ENCODE measurements around the gene ELAC2.

DNA sequence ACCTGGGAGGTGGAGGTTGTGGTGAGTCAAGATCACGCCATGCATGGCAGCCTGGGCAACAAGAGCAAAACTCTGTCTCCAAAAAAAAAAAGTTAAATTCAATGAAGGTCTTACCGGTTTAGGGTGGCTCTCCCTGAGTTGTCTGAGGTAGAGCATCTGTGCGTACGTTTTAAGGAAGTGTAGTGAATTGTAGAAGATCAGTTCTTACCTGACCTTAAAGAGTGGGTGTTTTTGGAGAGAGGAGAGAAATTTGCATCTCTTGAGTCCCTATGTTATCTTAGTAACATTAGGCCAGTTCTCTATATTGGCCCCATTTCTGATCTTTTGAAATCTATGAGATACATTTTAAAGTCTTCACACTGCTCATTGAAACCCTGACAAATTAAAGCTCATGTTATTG is 56.2 kb downstream of the ELAC2 start:
- TF ChIP-seq, protein P1, sequence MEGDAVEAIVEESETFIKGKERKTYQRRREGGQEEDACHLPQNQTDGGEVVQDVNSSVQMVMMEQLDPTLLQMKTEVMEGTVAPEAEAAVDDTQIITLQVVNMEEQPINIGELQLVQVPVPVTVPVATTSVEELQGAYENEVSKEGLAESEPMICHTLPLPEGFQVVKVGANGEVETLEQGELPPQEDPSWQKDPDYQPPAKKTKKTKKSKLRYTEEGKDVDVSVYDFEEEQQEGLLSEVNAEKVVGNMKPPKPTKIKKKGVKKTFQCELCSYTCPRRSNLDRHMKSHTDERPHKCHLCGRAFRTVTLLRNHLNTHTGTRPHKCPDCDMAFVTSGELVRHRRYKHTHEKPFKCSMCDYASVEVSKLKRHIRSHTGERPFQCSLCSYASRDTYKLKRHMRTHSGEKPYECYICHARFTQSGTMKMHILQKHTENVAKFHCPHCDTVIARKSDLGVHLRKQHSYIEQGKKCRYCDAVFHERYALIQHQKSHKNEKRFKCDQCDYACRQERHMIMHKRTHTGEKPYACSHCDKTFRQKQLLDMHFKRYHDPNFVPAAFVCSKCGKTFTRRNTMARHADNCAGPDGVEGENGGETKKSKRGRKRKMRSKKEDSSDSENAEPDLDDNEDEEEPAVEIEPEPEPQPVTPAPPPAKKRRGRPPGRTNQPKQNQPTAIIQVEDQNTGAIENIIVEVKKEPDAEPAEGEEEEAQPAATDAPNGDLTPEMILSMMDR (conservative IDR thresholded peaks at IDR 0.05; ENCODE audit: low read depth, low read length): no peak
- TF ChIP-seq POLR2A (IDR thresholded peaks at IDR 0.05; ENCODE audit: low read depth, low read length) (no peak), BHLHE40 (IDR thresholded peaks at IDR 0.05; ENCODE audit: low read depth, low read length) (no peak), CEBPB (IDR thresholded peaks at IDR 0.05; ENCODE audit: low read depth, low read length) (no peak), RFX5 (IDR thresholded peaks at IDR 0.05; ENCODE audit: low read depth, low read length) (no peak), RCOR1 (IDR thresholded peaks at IDR 0.05; ENCODE audit: insufficient replicate concordance, low read length) (no peak), MAZ (IDR thresholded peaks at IDR 0.05; ENCODE audit: borderline replicate concordance, low read depth, low read length) (no peak), NFE2L2 (IDR thresholded peaks at IDR 0.05; ENCODE audit: low read depth, low read length) (no peak)
- TF ChIP-seq, protein P2, sequence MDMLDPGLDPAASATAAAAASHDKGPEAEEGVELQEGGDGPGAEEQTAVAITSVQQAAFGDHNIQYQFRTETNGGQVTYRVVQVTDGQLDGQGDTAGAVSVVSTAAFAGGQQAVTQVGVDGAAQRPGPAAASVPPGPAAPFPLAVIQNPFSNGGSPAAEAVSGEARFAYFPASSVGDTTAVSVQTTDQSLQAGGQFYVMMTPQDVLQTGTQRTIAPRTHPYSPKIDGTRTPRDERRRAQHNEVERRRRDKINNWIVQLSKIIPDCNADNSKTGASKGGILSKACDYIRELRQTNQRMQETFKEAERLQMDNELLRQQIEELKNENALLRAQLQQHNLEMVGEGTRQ (IDR thresholded peaks at IDR 0.05; ENCODE audit: low read depth, low read length): no peak
